ENCODE measurements around the gene TBL3.

The TBL3 gene

GRCh38 chr16:1984347-1985225, 12.7 kb downstream of the TBL3 start:
- DNase-seq, result no peak

GRCh38 chr16:1985466-1986150, 13.8 kb downstream of the TBL3 start:
- no peak for DNase-seq

GRCh38 chr16:1987198-1987597, 15.3 kb downstream of the TBL3 start:
- DNase-seq, result no peak

- DNase-seq, result no peak
These were observed 17.6 kb downstream of the TBL3 start, which contains the start of gene SYNGR3 for GRCh38 chr16:1989209-1990100. Gene SYNGR3, plus strand, starts transcription at chr16:1989970. Its CDS starts 133 bp downstream, at chr16:1990103.

- no peak for DNase-seq
These were observed 18.2 kb downstream of the TBL3 start for GRCh38 chr16:1990101-1990350.

- DNase-seq, result no peak
These were observed 18.7 kb downstream of the TBL3 start for GRCh38 chr16:1990351-1991134.

- no peak for DNase-seq
These were observed 19.3 kb downstream of the TBL3 start for GRCh38 chr16:1991135-1991551.

- DNase-seq, result no peak
These were observed 19.7 kb downstream of the TBL3 start for GRCh38 chr16:1991588-1991947.

GRCh38 chr16:1991948-1992703, 20.3 kb downstream of the TBL3 start:
- no peak for DNase-seq

GRCh38 chr16:1992704-1993317, 21.0 kb downstream of the TBL3 start:
- no peak for DNase-seq

GRCh38 chr16:1993731-1994131, 21.9 kb downstream of the TBL3 start:
- DNase-seq, result no peak

GRCh38 chr16:1997494-1998359, 25.9 kb downstream of the TBL3 start:
- DNase-seq, result no peak

- DNase-seq, result no peak
These were observed 26.5 kb downstream of the TBL3 start for GRCh38 chr16:1998360-1998835.

GRCh38 chr16:1998852-1999801, 27.3 kb downstream of the TBL3 start:
- no peak for DNase-seq

GRCh38 chr16:1999866-2000514, 28.1 kb downstream of the TBL3 start:
- no peak for DNase-seq

- no peak for DNase-seq
These were observed 29.2 kb downstream of the TBL3 start for GRCh38 chr16:2001035-2001434.

GRCh38 chr16:2001456-2002355, 29.9 kb downstream of the TBL3 start:
- DNase-seq, result no peak
